HG03342 (cell line): ENCODE measurements around the gene FAM120A.

Source experiments
- ATAC-seq: cut with Tn5 transposase; IDR thresholded peaks from one replicate; pipeline ENCODE4 v1.9.1; 2021; ENCODE audit warnings: mild to moderate bottlenecking, moderate library complexity; ENCODE audit not compliant: unreplicated experiment

FAM120A gene

GRCh38 chr9:93440896-93441580, 10.4 kb upstream of the FAM120A start:
- no peak for ATAC-seq

GRCh38 chr9:93446073-93446472, 5.4 kb upstream of the FAM120A start:
- ATAC-seq = no peak

- ATAC-seq = no peak
Observed at GRCh38 chr9:93447655-93448054, 3.8 kb upstream of the FAM120A start.

- ATAC-seq = no peak
Observed at GRCh38 chr9:93451849-93452709, 594 bp downstream of the FAM120A start.

GRCh38 chr9:93452710-93453046, 1.2 kb downstream of the FAM120A start:
- ATAC-seq = no peak

GRCh38 chr9:93453047-93453914, 1.8 kb downstream of the FAM120A start, which contains the start of gene FAM120AOS:
FAM120AOS (minus strand) TSS chr9:93453581; CDS start chr9:93452709, 872 bp downstream.
- peak; percentile 58 for ATAC-seq

GRCh38 chr9:93456022-93456421, 4.5 kb downstream of the FAM120A start:
- ATAC-seq = no peak

GRCh38 chr9:93456504-93456903, 5.0 kb downstream of the FAM120A start:
- no peak for ATAC-seq

GRCh38 chr9:93457006-93457405, 5.5 kb downstream of the FAM120A start:
- no peak for ATAC-seq

- ATAC-seq = no peak
Observed at GRCh38 chr9:93458712-93459111, 7.2 kb downstream of the FAM120A start.

- ATAC-seq = no peak
Observed at GRCh38 chr9:93459432-93459847, 8.0 kb downstream of the FAM120A start.

GRCh38 chr9:93460689-93461413, 9.4 kb downstream of the FAM120A start:
- ATAC-seq = no peak

GRCh38 chr9:93461414-93461743, 9.9 kb downstream of the FAM120A start:
- ATAC-seq = no peak

- ATAC-seq = no peak
Observed at GRCh38 chr9:93461821-93462220, 10.3 kb downstream of the FAM120A start.

GRCh38 chr9:93463638-93464248, 12.3 kb downstream of the FAM120A start:
- no peak for ATAC-seq

- ATAC-seq = no peak
Observed at GRCh38 chr9:93464395-93464794, 12.9 kb downstream of the FAM120A start.

GRCh38 chr9:93464876-93465275, 13.4 kb downstream of the FAM120A start:
- ATAC-seq = no peak

- no peak for ATAC-seq
Observed at GRCh38 chr9:93465855-93466254, 14.4 kb downstream of the FAM120A start.

- no peak for ATAC-seq
Observed at GRCh38 chr9:93466416-93467061, 15.1 kb downstream of the FAM120A start.

- ATAC-seq = no peak
Observed at GRCh38 chr9:93467062-93467416, 15.6 kb downstream of the FAM120A start.
